Neural cell (in vitro differentiated cells): ENCODE measurements around the gene DEFB131B.

Experiments
- CTCF ChIP-seq: fragments of 450-650 bp; IDR thresholded peaks from 2 replicates; pipeline ENCODE4 v1.5.1; 2014; ENCODE audit warnings: antibody characterized with exemption, mild to moderate bottlenecking, moderate library complexity; ENCODE audit not compliant: poor library complexity, severe bottlenecking
- EP300 ChIP-seq: fragments of 450-650 bp; conservative IDR thresholded peaks from 2 replicates; pipeline ENCODE4 v1.6.1; 2014; ENCODE audit warnings: antibody characterized with exemption, mild to moderate bottlenecking, moderate library complexity; ENCODE audit not compliant: poor library complexity, severe bottlenecking
- EZH2 ChIP-seq: fragments of 200-600, 300-800 bp; shearing (Covaris generic), sonication (generic); IDR thresholded peaks from 2 replicates; pipeline ENCODE4 v1.6.1; 2014; ENCODE audit warnings: antibody characterized with exemption, low read length, borderline replicate concordance, mild to moderate bottlenecking; ENCODE audit not compliant: insufficient read depth, poor library complexity, severe bottlenecking
- MXI1 ChIP-seq: fragments of 450-650 bp; conservative IDR thresholded peaks from 2 replicates; pipeline ENCODE4 v1.6.1; 2014; ENCODE audit warnings: antibody characterized with exemption, mild to moderate bottlenecking; ENCODE audit not compliant: poor library complexity, severe bottlenecking
- POLR2AphosphoS5 ChIP-seq: IDR thresholded peaks from 2 replicates; pipeline ENCODE4 v1.6.1; 2012
- RAD21 ChIP-seq: fragments of 450-650 bp; conservative IDR thresholded peaks from 2 replicates; pipeline ENCODE4 v1.6.1; 2014; ENCODE audit warnings: antibody characterized with exemption, mild to moderate bottlenecking, moderate library complexity
- REST ChIP-seq: IDR thresholded peaks from 2 replicates; pipeline ENCODE4 v1.6.1; 2012; ENCODE audit warnings: borderline replicate concordance
- SMC3 ChIP-seq: fragments of 450-650 bp; conservative IDR thresholded peaks from 2 replicates; pipeline ENCODE4 v1.6.1; 2014; ENCODE audit warnings: antibody characterized with exemption, mild to moderate bottlenecking, moderate library complexity; ENCODE audit not compliant: poor library complexity
- TAF1 ChIP-seq: IDR thresholded peaks from 2 replicates; pipeline ENCODE4 v1.6.1; 2012; ENCODE audit warnings: low read depth

GRCh38 chr11:71895961-71896360 is 17.7 kb downstream of the DEFB131B start:
- TF ChIP-seq CTCF (no peak), EP300 (no peak), REST (no peak), EZH2 (no peak), POLR2AphosphoS5 (no peak), MXI1 (no peak), RAD21 (no peak), SMC3 (no peak), TAF1 (no peak)
